H1 (cell line): Measurements from ENCODE around the gene TMED5. TPM values are rescaled to one million over a fixed set of nuclear protein-coding genes. Genes with fewer than 3 reads are reported as not detected.

Source experiments
- CTCF ChIA-PET: fragments of 300-600 bp; sonication (Branson Sonifier 250); formaldehyde crosslinking; loops from one replicate; lab custom pipeline; 2021; ENCODE audit not compliant: partially characterized antibody; lab: Charles Lee
- POLR2A ChIA-PET: fragments of 300-600 bp; sonication (Branson Sonifier 250); formaldehyde crosslinking; loops from one replicate; lab custom pipeline; 2021; ENCODE audit warnings: inconsistent platforms; ENCODE audit not compliant: partially characterized antibody; lab: Charles Lee
- DNase-seq, 2 experiments: peaks; one replicate each; pipeline versions ENCODE4 v3.0.0 to v3.0.0-alpha.2; 2010 to 2022; ENCODE audit warnings: low spot score in 2 of 2, low read depth in 1 of 2, mixed read lengths in 1 of 2
- FAIRE-seq: peaks from 2 replicates; lab custom pipeline; 2011; peaks lifted over from hg19 to GRCh38; lab: Jason Lieb, UNC
- H2AFZ ChIP-seq: 2 replicates; pipeline ENCODE4 v1.8.1; 2012; ENCODE audit warnings: low read length, inconsistent platforms
- H2AK5ac ChIP-seq: 2 replicates; pipeline ENCODE4 v1.6.1; 2013; ENCODE audit warnings: low read depth, low read length
- H2BK120ac ChIP-seq: replicated peaks from 2 replicates; pipeline ENCODE3; 2013; ENCODE audit warnings: low read depth, low read length, inconsistent platforms
- H2BK12ac ChIP-seq: 2 replicates; pipeline ENCODE4 v1.6.1; 2013; ENCODE audit warnings: low read depth, low read length
- H2BK15ac ChIP-seq: 2 replicates; pipeline ENCODE4 v1.6.1; 2013; ENCODE audit warnings: low read length
- H2BK20ac ChIP-seq: 2 replicates; pipeline ENCODE4 v1.6.1; 2013; ENCODE audit warnings: low read length
- H2BK5ac ChIP-seq: 2 replicates; pipeline ENCODE4 v1.6.1; 2013; ENCODE audit warnings: low read depth, low read length
- H3K14ac ChIP-seq: 2 replicates; pipeline ENCODE4 v1.6.1; 2013; ENCODE audit warnings: inconsistent platforms; ENCODE audit not compliant: insufficient read length
- H3K18ac ChIP-seq: 2 replicates; pipeline ENCODE4 v1.6.1; 2013; ENCODE audit warnings: low read length; ENCODE audit errors: extremely low read depth
- H3K23ac ChIP-seq: 2 replicates; pipeline ENCODE4 v1.6.1; 2013; ENCODE audit warnings: inconsistent platforms; ENCODE audit not compliant: insufficient read length
- H3K23me2 ChIP-seq: 2 replicates; pipeline ENCODE4 v1.6.1; 2013; ENCODE audit warnings: low read depth, low read length
- H3K27ac ChIP-seq: 2 replicates; pipeline ENCODE4 v1.6.1; 2011; ENCODE audit warnings: low read depth, low read length, inconsistent platforms
- H3K27me3 ChIP-seq, 4 experiments: replicated peaks in 1 of 4; 1 replicate in 1 of 4; 2 replicates in 3 of 4; pipeline versions ENCODE4 v1.6.1 to v1.8.1; 2011 to 2013; ENCODE audit warnings: low read length in 3 of 4, mild to moderate bottlenecking in 3 of 4, inconsistent platforms in 2 of 4, mixed read lengths in 2 of 4, moderate library complexity in 1 of 4; ENCODE audit not compliant: control insufficient read depth in 3 of 4, insufficient read depth in 3 of 4; ENCODE audit errors: extremely low read depth in 1 of 4
- H3K36me3 ChIP-seq, 4 experiments: 2 replicates each; pipeline versions ENCODE4 v1.6.1 to v1.8.1; 2011 to 2013; ENCODE audit warnings: mild to moderate bottlenecking in 4 of 4, low read length in 3 of 4, moderate library complexity in 2 of 4, control low read depth in 1 of 4, inconsistent platforms in 1 of 4; ENCODE audit not compliant: insufficient read depth in 4 of 4, control insufficient read depth in 2 of 4
- H3K4ac ChIP-seq: replicated peaks from 2 replicates; pipeline ENCODE3; 2013; ENCODE audit warnings: low read length, low read depth, mixed read lengths, inconsistent platforms; ENCODE audit not compliant: insufficient read length
- H3K4me1 ChIP-seq, 4 experiments: replicated peaks in 1 of 4; 1 replicate in 1 of 4; 2 replicates in 3 of 4; pipeline versions ENCODE4 v1.6.1 to v1.8.1; 2011 to 2013; ENCODE audit warnings: low read length in 3 of 4, inconsistent platforms in 2 of 4, mixed read lengths in 1 of 4; ENCODE audit not compliant: insufficient read depth in 4 of 4, control insufficient read depth in 3 of 4
- H3K4me2 ChIP-seq, 2 experiments: 2 replicates each; pipeline versions ENCODE4 v1.6.1 to v1.8.1; 2011 to 2013; ENCODE audit warnings: low read depth in 2 of 2, low read length in 2 of 2, control low read depth in 1 of 2, inconsistent platforms in 1 of 2, mild to moderate bottlenecking in 1 of 2; ENCODE audit not compliant: insufficient read depth in 1 of 2
- H3K4me3 ChIP-seq, 4 experiments: fragments of 200-600, 300-600 bp in 1 of 4; sonication (generic), shearing (Covaris generic), sonication (Bioruptor Twin) in 1 of 4; 2 replicates each; pipeline versions ENCODE4 v1.5.1 to v1.8.1; 2011 to 2016; ENCODE audit warnings: low read length in 4 of 4, low read depth in 3 of 4, control low read depth in 2 of 4, inconsistent platforms in 2 of 4, mild to moderate bottlenecking in 2 of 4, mixed read lengths in 1 of 4, moderate library complexity in 1 of 4; ENCODE audit not compliant: insufficient read depth in 2 of 4; ENCODE audit errors: extremely low read depth in 1 of 4
- H3K56ac ChIP-seq: replicated peaks from 2 replicates; pipeline ENCODE3; 2013; ENCODE audit warnings: low read depth, mild to moderate bottlenecking, mixed read lengths, low read length, inconsistent platforms; ENCODE audit not compliant: insufficient read length
- H3K79me1 ChIP-seq: 2 replicates; pipeline ENCODE4 v1.6.1; 2013; ENCODE audit warnings: low read depth, low read length, control low read depth
- H3K79me2 ChIP-seq, 2 experiments: 2 replicates each; pipeline versions ENCODE4 v1.6.1 to v1.8.1; 2012 to 2013; ENCODE audit warnings: low read length in 2 of 2, mild to moderate bottlenecking in 2 of 2, inconsistent platforms in 1 of 2; ENCODE audit not compliant: insufficient read depth in 2 of 2, control insufficient read depth in 1 of 2
- H3K9ac ChIP-seq, 4 experiments: replicated peaks in 1 of 4; 1 replicate in 1 of 4; 2 replicates in 3 of 4; pipeline versions ENCODE4 v1.6.1 to v1.8.1; 2011 to 2013; ENCODE audit warnings: low read depth in 3 of 4, low read length in 3 of 4, control low read depth in 2 of 4, mild to moderate bottlenecking in 2 of 4, moderate library complexity in 2 of 4, inconsistent platforms in 1 of 4; ENCODE audit errors: extremely low read depth in 1 of 4
- H3K9me3 ChIP-seq, 2 experiments: 2 replicates each; pipeline versions ENCODE4 v1.6.1 to v1.8.1; 2012 to 2013; ENCODE audit warnings: mild to moderate bottlenecking in 2 of 2, moderate library complexity in 2 of 2, control low read depth in 1 of 2, inconsistent platforms in 1 of 2, low read depth in 1 of 2, low read length in 1 of 2, mixed read lengths in 1 of 2; ENCODE audit not compliant: insufficient read depth in 2 of 2
- H4K20me1 ChIP-seq, 2 experiments: replicated peaks in 1 of 2; 2 replicates each; pipeline versions ENCODE3 to v1.8.1; 2011 to 2013; ENCODE audit warnings: inconsistent platforms in 2 of 2, low read length in 2 of 2, mild to moderate bottlenecking in 1 of 2; ENCODE audit not compliant: insufficient read depth in 2 of 2, control insufficient read depth in 1 of 2
- H4K5ac ChIP-seq: 2 replicates; pipeline ENCODE4 v1.6.1; 2013; ENCODE audit warnings: low read length, low read depth, mixed read lengths, inconsistent platforms; ENCODE audit not compliant: insufficient read length
- H4K8ac ChIP-seq: 2 replicates; pipeline ENCODE4 v1.8.0; 2013; ENCODE audit warnings: mild to moderate bottlenecking, moderate library complexity, low read length, inconsistent platforms; ENCODE audit not compliant: insufficient read depth; ENCODE audit errors: extremely low read depth
- H4K91ac ChIP-seq: replicated peaks from 2 replicates; pipeline ENCODE3; 2013; ENCODE audit warnings: low read length, mixed read lengths, inconsistent platforms; ENCODE audit not compliant: insufficient read length
- CBX8 ChIP-seq: fragments of 300-800, 300-1000 bp; sonication (generic); IDR thresholded peaks from 2 replicates; pipeline ENCODE4 v1.7.1; 2016; ENCODE audit warnings: low read depth, low read length, borderline replicate concordance
- KDM5A ChIP-seq: fragments of 200-600 bp; IDR thresholded peaks from 2 replicates; pipeline ENCODE4 v1.7.1; 2012; ENCODE audit warnings: mild to moderate bottlenecking, low read length, inconsistent platforms, mixed read lengths
- WGBS, 2 experiments: shearing (Covaris generic) in 1 of 2; methylation state at CpG; one replicate each; pipeline versions ENCODE4 v1.1.6 to v1.1.7; 2013 to 2015; ENCODE audit warnings: low lambda C conversion rate in 2 of 2, mixed read lengths in 2 of 2, inconsistent platforms in 1 of 2, low coverage in 1 of 2, missing lambda C conversion rate in 1 of 2; ENCODE audit not compliant: insufficient replicate concordance in 2 of 2, insufficient coverage in 1 of 2, insufficient read length in 1 of 2; ENCODE audit errors: extremely low coverage in 1 of 2, missing lambda C conversion rate in 1 of 2; 5-methylcytosine and 5-hydroxymethylcytosine counted together
- polyA plus RNA-seq, 7 experiments: library from polyadenylated mRNA; depleted of rRNA in 3 of 7; stranded (reverse) in 5 of 7; unstranded in 2 of 7; fragments of >200 nt in 5 of 7; fragments of 200-250 nt in 2 of 7; gene quantifications; 1 replicate in 5 of 7; 2 replicates in 1 of 7; 4 replicates in 1 of 7; pipeline versions ENCODE4 v1.2.1 to v1.2.3, GENCODE V29; 2011 to 2013; ENCODE audit warnings: missing spikeins in 2 of 7, mixed read lengths in 2 of 7
- total RNA-seq: library from RNA; stranded (reverse); fragmentation: NEBNext Ultra II Directional; extraction: Animal tissue kit (Norgen Biotek cat#: 25700); gene quantifications from 2 replicates; pipeline ENCODE4 v1.2.1, GENCODE V29; 2021

The TMED5 gene
- total and polyA plus RNA-seq, 2 of the 8 experiments (the other 6 are each of a cell fraction or from before 2014, with no cell fraction given): 14.8 to 32.8 TPM

DNA sequence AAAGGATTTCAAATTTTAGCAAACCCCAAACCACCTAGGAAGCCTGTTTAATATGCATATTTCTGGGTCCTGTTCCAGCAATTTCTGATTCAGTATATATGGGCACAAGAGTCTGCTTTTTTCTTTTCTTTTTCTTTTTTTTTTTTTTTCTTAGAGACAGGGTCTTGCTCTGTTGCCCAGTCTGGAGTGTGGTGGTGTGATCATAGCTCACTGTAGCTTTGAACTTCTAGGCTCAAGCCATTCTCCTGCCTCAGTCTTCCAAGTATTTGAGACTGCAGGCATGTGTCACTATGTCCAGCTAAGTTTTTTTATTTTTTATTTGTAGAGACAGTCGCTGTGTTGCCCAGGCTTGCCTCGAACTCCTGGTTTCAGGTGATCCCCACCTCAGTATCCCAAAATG lies 35.1 kb upstream of the TMED5 start:
- POLR2A ChIA-PET: interaction anchor here (0.9 kb wide), 1 partner anchor 21 kb away, joined by 3 read pairs; no protein-coding TSS in a partner anchor
- 96% methylated on average over 2 of the region's 2 CpGs; no CpG with 5 or more reads in 1 of the 2 experiments for WGBS, 2 experiments

More for the DNA sequence above, 35.1 kb upstream of the TMED5 start:
- no peaks in the 10 kb centered on the region for H3K4me1 ChIP-seq
- H2BK120ac ChIP-seq: no peak overlapping the region
- H3K27ac ChIP-seq: no peak overlapping the region
- H3K79me2 ChIP-seq: no peaks in the 10 kb centered on the region
- no peak overlapping the region for H2BK15ac ChIP-seq
- H3K36me3 ChIP-seq: peaks cover 0 to 69% (median 17%) of the 10 kb centered on the region in 4 experiments; a peak in 5 of 8 replicates
- no peak overlapping the region for H3K56ac ChIP-seq
- H3K23ac ChIP-seq: no peak overlapping the region
- no peaks in the 10 kb centered on the region for H3K9me3 ChIP-seq
- H3K18ac ChIP-seq: no peak overlapping the region
- no peak overlapping the region for H4K5ac ChIP-seq
- no peaks in the 10 kb centered on the region for H3K79me1 ChIP-seq
- H3K14ac ChIP-seq: no peak overlapping the region
- H2BK5ac ChIP-seq: no peak overlapping the region
- H3K4me3 ChIP-seq: no peak overlapping the region
- H3K9ac ChIP-seq: no peak overlapping the region
- H4K20me1 ChIP-seq: no peaks in the 10 kb centered on the region
- H3K4ac ChIP-seq: no peak overlapping the region
- H3K27me3 ChIP-seq: no peaks in the 10 kb centered on the region
- no peaks in the 10 kb centered on the region for H3K23me2 ChIP-seq
- FAIRE-seq: no peak
- H2AK5ac ChIP-seq: no peak overlapping the region
- H2AFZ ChIP-seq: no peak overlapping the region
- CTCF ChIA-PET: interaction anchor here (0.9 kb wide), 1 partner anchor 89 kb away, joined by 3 read pairs; no protein-coding TSS in a partner anchor
- H3K4me2 ChIP-seq: no peak overlapping the region
- H2BK20ac ChIP-seq: no peak overlapping the region
- no peak overlapping the region for H4K91ac ChIP-seq
- no peak overlapping the region for H4K8ac ChIP-seq
- TF ChIP-seq CBX8 (no peak), KDM5A (no peak)
- no peak for DNase-seq
- H2BK12ac ChIP-seq: no peak overlapping the region
